Stimulated activated CD4-positive, alpha-beta T cell treated with anti-CD3 and anti-CD28 coated beads, Interleukin-12 subunit alpha, Interleukin-12 subunit beta, amount 100 ng/mL, for 48 hours (primary cell): ENCODE data around the gene PLEKHM3.

ENCODE experiments used
- DNase-seq, 3 donors: peaks; one replicate each; pipeline ENCODE4 v3.0.0-alpha.2; 2020; ENCODE audit warnings: low read depth in 2 of 3, low spot score in 1 of 3

The PLEKHM3 gene

DNA sequence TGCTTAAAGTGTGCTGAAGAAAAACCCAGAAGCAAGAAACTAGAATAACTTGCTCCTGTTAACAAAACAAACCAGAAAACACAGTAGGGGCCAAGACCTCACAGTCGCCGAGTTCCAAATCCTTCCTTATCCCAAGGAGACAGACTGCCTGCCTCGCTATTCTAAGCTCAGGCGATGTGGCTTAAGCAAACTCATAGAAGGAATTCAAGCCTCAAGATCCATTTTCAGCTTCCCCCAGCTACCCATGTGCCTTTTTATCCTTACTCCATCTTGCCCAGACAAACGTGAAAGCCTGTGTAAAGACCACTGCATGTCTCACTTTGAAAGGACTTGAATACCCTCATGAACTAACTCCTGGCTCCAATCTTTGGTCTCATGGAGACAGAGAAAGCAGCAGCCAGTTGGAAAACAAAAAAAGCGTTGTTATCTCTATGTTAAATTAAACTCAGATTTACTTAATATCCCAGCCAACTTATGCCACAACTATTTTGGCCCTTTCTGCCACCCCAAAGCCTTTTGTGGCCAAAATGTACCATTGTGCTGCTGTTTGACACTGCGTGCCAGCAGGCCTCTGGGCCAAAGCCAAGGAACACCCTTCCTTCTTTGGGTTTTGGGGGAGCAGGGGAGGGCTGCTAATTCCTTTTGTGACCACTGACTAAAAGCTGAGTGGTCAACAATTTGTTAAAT is 132.5 kb downstream of the PLEKHM3 start:
- DNase-seq: no peak

GRCh38 chr2:207891086-207891844 is 134.1 kb downstream of the PLEKHM3 start:
- DNase-seq: no peak

DNA sequence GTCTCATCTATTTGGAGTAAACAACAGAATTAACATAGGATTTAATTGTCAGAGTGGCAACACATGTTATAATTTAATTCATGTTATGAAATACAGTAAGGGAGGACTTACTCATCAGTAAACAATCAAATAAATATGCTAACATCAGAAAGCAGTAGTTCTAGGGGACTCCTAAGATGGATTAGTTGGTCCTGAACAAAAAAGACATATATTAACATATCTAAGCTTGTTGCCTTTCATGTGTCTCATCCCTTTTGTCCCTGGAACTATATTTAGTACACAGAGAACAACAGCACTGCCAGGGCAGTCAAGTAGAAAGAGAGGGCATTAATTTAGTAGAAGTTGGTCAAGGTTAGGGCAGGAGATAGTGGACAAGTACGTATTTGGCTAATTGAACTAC is 137.8 kb downstream of the PLEKHM3 start:
- no peak for DNase-seq

DNA sequence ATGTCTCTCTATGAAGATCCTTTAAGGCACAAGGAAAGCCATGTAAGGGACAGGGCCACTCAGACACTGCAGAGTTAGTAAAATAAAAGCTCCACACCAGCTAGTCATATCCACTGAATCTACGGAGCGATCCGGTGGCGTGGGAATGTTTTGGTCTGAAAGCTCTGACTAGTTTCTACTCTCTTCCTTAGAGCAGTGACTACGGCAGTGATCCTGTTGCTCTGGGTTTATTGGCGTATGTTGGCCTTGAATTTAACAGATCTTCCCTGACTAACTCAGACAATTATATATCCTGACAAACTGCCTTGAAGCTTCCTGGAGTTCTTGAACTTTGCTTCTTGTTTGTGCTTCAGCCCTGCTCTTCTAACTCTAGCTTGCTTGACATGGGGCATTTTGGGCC is 140.3 kb downstream of the PLEKHM3 start:
- DNase-seq: no peak

- no peak for DNase-seq
Measured at GRCh38 chr2:207884127-207884526, 141.2 kb downstream of the PLEKHM3 start.

GRCh38 chr2:207883002-207883780 is 142.1 kb downstream of the PLEKHM3 start:
- DNase-seq: no peak

GRCh38 chr2:207881902-207882301 is 143.4 kb downstream of the PLEKHM3 start:
- no peak for DNase-seq

DNA sequence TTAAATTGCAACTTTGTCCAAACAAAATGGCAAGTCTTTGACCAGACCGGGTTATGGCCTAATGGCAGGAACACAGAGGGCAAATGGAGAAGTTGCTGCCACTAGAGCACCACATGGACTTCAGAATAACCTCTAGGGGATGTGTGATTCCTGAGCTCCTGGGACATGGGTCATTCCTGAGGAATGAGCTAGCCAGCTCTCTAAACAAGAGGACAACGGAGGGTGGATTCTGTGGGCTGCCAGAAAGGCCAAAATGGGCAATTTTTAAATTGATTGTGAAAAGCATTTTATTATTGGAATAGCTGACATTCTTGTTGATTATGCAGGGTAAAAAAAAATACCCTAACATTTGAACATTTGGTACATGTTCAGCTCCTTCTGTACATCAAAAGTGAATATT is 145.8 kb downstream of the PLEKHM3 start:
- no peak for DNase-seq

GRCh38 chr2:207876842-207877535 is 148.3 kb downstream of the PLEKHM3 start:
- no peak for DNase-seq

- no peak for DNase-seq
Measured at GRCh38 chr2:207875473-207876212, 149.7 kb downstream of the PLEKHM3 start.

GRCh38 chr2:207873794-207874193 is 151.5 kb downstream of the PLEKHM3 start:
- DNase-seq: no peak

GRCh38 chr2:207871911-207872310 is 153.4 kb downstream of the PLEKHM3 start:
- no peak for DNase-seq

GRCh38 chr2:207871506-207871905 is 153.8 kb downstream of the PLEKHM3 start:
- DNase-seq: no peak

- DNase-seq: no peak
Measured at GRCh38 chr2:207870814-207871213, 154.5 kb downstream of the PLEKHM3 start.

DNA sequence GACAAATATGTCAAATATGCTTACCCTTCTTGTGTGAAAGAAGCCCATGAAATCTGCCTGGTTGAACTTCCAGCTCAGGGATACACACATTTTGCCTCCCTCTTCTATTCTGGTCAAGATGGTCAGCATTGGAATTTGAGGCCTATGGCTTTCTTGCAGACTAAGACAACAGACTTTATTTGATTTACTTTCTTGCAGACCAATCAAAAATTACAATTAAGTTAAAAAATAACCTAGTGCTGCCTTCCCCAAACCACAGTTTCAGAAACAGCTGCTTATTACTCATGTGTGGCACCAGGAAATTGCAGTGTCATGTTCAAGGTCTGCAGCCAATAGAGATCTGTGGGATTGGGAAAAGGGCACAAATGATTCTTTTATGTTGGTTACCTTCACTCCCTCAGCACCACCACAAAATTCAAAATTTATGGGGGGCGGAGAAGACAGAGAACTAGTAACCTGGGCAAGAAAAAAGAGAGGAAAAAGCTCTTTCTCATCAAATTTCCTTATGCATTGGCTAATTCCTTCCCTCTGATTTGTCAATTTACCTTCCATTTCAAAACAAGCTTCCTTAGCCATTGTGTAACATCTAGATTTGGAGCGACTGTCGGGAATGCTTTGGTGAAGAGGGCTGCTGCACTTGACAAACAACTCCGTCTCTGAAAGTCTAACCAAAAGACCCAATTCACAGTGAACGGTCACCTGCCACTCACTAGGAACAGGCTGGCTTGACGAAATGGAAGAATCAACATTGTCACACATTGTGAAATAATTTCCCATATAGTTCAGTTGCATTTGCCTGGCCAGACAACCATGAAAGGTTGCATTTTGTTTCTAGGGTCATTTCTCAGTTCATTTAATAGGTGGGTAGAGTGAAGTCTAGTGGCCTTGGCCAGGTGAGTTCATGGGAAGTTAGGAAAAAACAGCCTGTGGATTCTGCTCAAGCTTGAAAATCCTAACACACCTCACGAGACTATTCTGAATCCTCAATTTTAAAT is 155.2 kb downstream of the PLEKHM3 start:
- no peak for DNase-seq

- DNase-seq: no peak
Measured at GRCh38 chr2:207868855-207869596, 156.3 kb downstream of the PLEKHM3 start.

- no peak for DNase-seq
Measured at GRCh38 chr2:207867905-207868304, 157.4 kb downstream of the PLEKHM3 start.

- no peak for DNase-seq
Measured at GRCh38 chr2:207867056-207867455, 158.3 kb downstream of the PLEKHM3 start.

- no peak for DNase-seq
Measured at GRCh38 chr2:207865210-207865609, 160.1 kb downstream of the PLEKHM3 start.
